Mesothelial cell of epicardium (in vitro differentiated cells): Measurements from ENCODE around the gene SH3BGRL2. TPM values are rescaled to one million over a fixed set of nuclear protein-coding genes. Genes with fewer than 3 reads are reported as not detected.

ENCODE experiments used
- DNase-seq, 2 experiments: peaks; one replicate each; pipeline ENCODE4 v3.0.0; 2021; ENCODE audit warnings: low spot score in 2 of 2; ENCODE audit not compliant: unreplicated experiment in 2 of 2
- H3K27ac Mint-ChIP-seq: 2 replicates; pipeline ENCODE4 v1.8.0; 2021; ENCODE audit warnings: mixed read lengths
- H3K27me3 Mint-ChIP-seq: 2 replicates; pipeline ENCODE4 v1.8.0; 2021; ENCODE audit warnings: low read depth, mixed read lengths
- H3K36me3 Mint-ChIP-seq: 2 replicates; pipeline ENCODE4 v1.8.0; 2021; ENCODE audit warnings: mixed read lengths
- H3K4me1 Mint-ChIP-seq: 2 replicates; pipeline ENCODE4 v1.8.0; 2021; ENCODE audit warnings: mixed read lengths
- H3K4me3 Mint-ChIP-seq: 2 replicates; pipeline ENCODE4 v1.8.0; 2021; ENCODE audit warnings: mild to moderate bottlenecking, moderate library complexity, mixed read lengths
- H3K9me3 Mint-ChIP-seq: 2 replicates; pipeline ENCODE4 v1.8.0; 2021; ENCODE audit warnings: mixed read lengths
- CTCF ChIP-seq: fragments of 200-600 bp; sonication (generic); IDR thresholded peaks from one replicate; pipeline ENCODE4 v1.5.0; 2021; ENCODE audit warnings: antibody characterized with exemption; ENCODE audit not compliant: unreplicated experiment
- total RNA-seq: library from RNA; stranded (reverse); gene quantifications from 3 replicates; pipeline ENCODE4 v1.2.1, GENCODE V29; 2021

SH3BGRL2 gene
- total RNA-seq, 1 donor from 2014 or later, result 26.1 TPM

DNA sequence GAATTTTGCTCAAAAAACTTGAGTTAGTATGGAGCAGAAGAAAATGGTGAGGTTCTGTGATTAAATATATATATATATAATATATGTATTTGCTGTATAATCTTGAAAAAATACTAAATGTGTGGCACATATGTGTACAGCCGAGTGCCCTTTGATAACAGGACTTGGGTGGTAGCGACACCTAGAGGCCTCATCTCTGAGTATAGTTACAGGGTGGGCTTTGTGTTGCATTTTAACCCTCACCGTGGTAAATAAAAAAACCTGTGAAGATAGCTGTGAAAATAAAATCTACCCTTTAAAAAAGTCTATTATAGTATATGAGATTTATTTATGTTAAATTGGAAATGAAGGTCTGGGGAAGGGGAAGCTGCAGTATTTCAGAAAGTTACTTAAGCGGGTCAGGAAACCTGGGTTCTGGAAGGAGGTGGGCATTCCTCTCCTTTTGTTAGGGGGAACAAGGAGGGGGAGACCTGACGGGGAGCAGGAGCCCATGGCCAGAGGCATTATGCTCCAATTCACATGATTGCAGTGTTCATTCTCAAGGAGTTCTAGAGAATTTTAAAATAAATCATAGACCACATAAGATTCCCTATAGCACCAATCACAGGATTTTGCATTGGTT, 82.7 kb downstream of the SH3BGRL2 start:
- peaks cover 37% of the 10 kb centered on the region for H3K4me1 Mint-ChIP-seq
- peak; percentile 46 for TF ChIP-seq CTCF
- peak in 1 of 2 experiments; percentile 51 for DNase-seq
- no peak overlapping the region for H3K27ac Mint-ChIP-seq
- H3K36me3 Mint-ChIP-seq, result no peaks in the 10 kb centered on the region
- peaks cover 1% of the 10 kb centered on the region for H3K27me3 Mint-ChIP-seq
- H3K9me3 Mint-ChIP-seq, result no peaks in the 10 kb centered on the region
- no peak overlapping the region for H3K4me3 Mint-ChIP-seq

DNA sequence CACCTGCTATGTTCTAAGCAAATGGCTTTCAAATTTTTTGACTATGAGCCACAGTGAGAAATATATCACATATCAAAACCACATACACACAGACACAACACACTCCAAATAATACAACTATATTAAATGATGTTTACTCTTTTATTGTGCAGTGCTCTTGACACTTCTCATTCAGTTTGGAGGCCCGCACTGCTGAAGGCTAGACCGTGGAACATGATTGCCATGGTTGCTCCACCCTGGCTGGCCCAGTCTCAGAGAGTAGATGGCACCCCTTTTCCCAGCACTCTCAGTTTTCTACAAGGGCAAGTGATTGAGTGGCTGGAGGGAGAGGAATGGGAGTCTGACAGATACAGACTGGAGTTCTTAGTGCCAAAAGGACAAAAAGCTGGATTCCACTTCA, 86.9 kb downstream of the SH3BGRL2 start:
- Mint-ChIP-seq H3K4me1 (peaks cover 8% of the 10 kb centered on the region), H3K9me3 (no peaks in the 10 kb centered on the region), H3K36me3 (no peaks in the 10 kb centered on the region), H3K27ac (no peak overlapping the region), H3K4me3 (no peak overlapping the region), H3K27me3 (peaks cover 1% of the 10 kb centered on the region)
- DNase-seq, result no peak
- TF ChIP-seq CTCF, result no peak

- DNase-seq, result no peak
- Mint-ChIP-seq H3K27me3 (peaks cover 1% of the 10 kb centered on the region), H3K4me3 (no peak overlapping the region), H3K4me1 (peaks cover 6% of the 10 kb centered on the region), H3K36me3 (no peaks in the 10 kb centered on the region), H3K27ac (no peak overlapping the region), H3K9me3 (peaks cover under 1% of the 10 kb centered on the region)
- no peak for TF ChIP-seq CTCF
These were observed 87.5 kb downstream of the SH3BGRL2 start for GRCh38 chr6:79718509-79719247.

- Mint-ChIP-seq H3K27ac (no peak overlapping the region), H3K9me3 (peaks cover 8% of the 10 kb centered on the region), H3K27me3 (peaks cover 1% of the 10 kb centered on the region), H3K4me1 (peaks cover 6% of the 10 kb centered on the region), H3K4me3 (no peak overlapping the region), H3K36me3 (no peaks in the 10 kb centered on the region)
- TF ChIP-seq CTCF, result no peak
- no peak for DNase-seq
These were observed 88.3 kb downstream of the SH3BGRL2 start for GRCh38 chr6:79719248-79719960.

DNA sequence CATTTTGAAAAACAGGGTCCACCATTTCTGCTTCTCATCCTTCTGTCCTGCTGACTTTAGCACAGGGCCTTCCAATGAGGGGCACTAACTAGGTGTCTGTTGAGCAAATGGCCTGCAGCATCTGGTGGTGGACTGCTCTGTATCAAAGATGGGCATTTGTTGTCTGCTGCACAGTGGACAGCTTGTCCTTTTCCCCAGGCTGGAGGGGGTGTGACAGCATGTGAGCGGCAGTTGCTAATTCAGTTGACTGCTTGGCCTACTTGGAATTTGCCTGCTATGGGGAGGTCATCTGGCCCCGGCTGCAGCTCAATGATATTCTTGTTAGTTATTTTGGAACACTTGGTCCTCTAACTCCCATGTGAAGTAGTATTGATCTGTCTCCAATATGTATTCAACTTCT, 93.7 kb downstream of the SH3BGRL2 start:
- Mint-ChIP-seq H3K9me3 (peaks cover 10% of the 10 kb centered on the region), H3K4me1 (no peaks in the 10 kb centered on the region), H3K4me3 (no peak overlapping the region), H3K36me3 (no peaks in the 10 kb centered on the region), H3K27ac (no peak overlapping the region), H3K27me3 (no peaks in the 10 kb centered on the region)
- TF ChIP-seq CTCF, result no peak
- DNase-seq, result no peak
